HEK293 (cell line): ENCODE measurements around the gene TRPC4AP.

Experiments used
- EGR2 ChIP-seq: fragments of 450-650 bp; formaldehyde crosslinking; IDR thresholded peaks from 2 replicates; pipeline ENCODE4 v1.5.1; 2016; ENCODE audit warnings: low read depth, missing biosample characterization, missing genetic modification characterization
- GLI4 ChIP-seq: fragments of 450-650 bp; formaldehyde crosslinking; IDR thresholded peaks from 2 replicates; pipeline ENCODE4 v1.5.1; 2016; ENCODE audit warnings: missing biosample characterization, missing genetic modification characterization
- HOXC10 ChIP-seq: sonication (generic); formaldehyde crosslinking; IDR thresholded peaks from 2 replicates; pipeline ENCODE4 v1.8.1; 2023; ENCODE audit warnings: mild to moderate bottlenecking, missing genetic modification reagents
- KLF10 ChIP-seq: fragments of 450-650 bp; IDR thresholded peaks from 2 replicates; pipeline ENCODE4 v1.5.1; 2018; ENCODE audit warnings: missing biosample characterization, mild to moderate bottlenecking, missing genetic modification characterization
- MEIS1 ChIP-seq: sonication (generic); formaldehyde crosslinking; IDR thresholded peaks from 2 replicates; pipeline ENCODE4 v1.8.1; 2022; ENCODE audit warnings: missing genetic modification reagents, mild to moderate bottlenecking, borderline replicate concordance
- PRDM1 ChIP-seq: fragments of 450-650 bp; formaldehyde crosslinking; IDR thresholded peaks from 2 replicates; pipeline ENCODE4; 2016; ENCODE audit warnings: missing biosample characterization, missing genetic modification characterization
- PRDM2 ChIP-seq: fragments of 450-650 bp; formaldehyde crosslinking; IDR thresholded peaks from 2 replicates; pipeline ENCODE4 v1.5.1; 2016; ENCODE audit warnings: missing biosample characterization, missing genetic modification characterization, borderline replicate concordance
- SP2 ChIP-seq: fragments of 450-650 bp; formaldehyde crosslinking; IDR thresholded peaks from 2 replicates; pipeline ENCODE4 v1.5.1; 2016; ENCODE audit warnings: missing biosample characterization, missing genetic modification characterization
- TSHZ1 ChIP-seq: fragments of 450-650 bp; formaldehyde crosslinking; IDR thresholded peaks from 2 replicates; pipeline ENCODE4 v1.5.1; 2016; ENCODE audit warnings: missing biosample characterization, missing genetic modification characterization, borderline replicate concordance
- ZBTB21 ChIP-seq: fragments of 450-650 bp; formaldehyde crosslinking; IDR thresholded peaks from 2 replicates; pipeline ENCODE4 v1.5.1; 2017; ENCODE audit warnings: missing biosample characterization, missing genetic modification characterization
- ZEB2 ChIP-seq: fragments of 450-650 bp; formaldehyde crosslinking; IDR thresholded peaks from 2 replicates; pipeline ENCODE4 v1.5.1; 2016; ENCODE audit warnings: missing biosample characterization, missing genetic modification characterization
- ZFP3 ChIP-seq: fragments of 450-650 bp; formaldehyde crosslinking; IDR thresholded peaks from 2 replicates; pipeline ENCODE4 v1.5.1; 2016; ENCODE audit warnings: low read depth, missing biosample characterization, missing genetic modification characterization
- ZFP69B ChIP-seq: fragments of 450-650 bp; formaldehyde crosslinking; IDR thresholded peaks from 2 replicates; pipeline ENCODE4 v1.5.1; 2016; ENCODE audit warnings: missing biosample characterization, missing genetic modification characterization
- ZNF133 ChIP-seq: fragments of 450-650 bp; formaldehyde crosslinking; IDR thresholded peaks from 2 replicates; pipeline ENCODE4 v1.5.1; 2016; ENCODE audit warnings: missing biosample characterization, missing genetic modification characterization
- ZNF221 ChIP-seq: fragments of 450-650 bp; formaldehyde crosslinking; IDR thresholded peaks from 2 replicates; pipeline ENCODE4 v1.5.1; 2017; ENCODE audit warnings: missing biosample characterization, missing genetic modification characterization, borderline replicate concordance
- ZNF223 ChIP-seq: fragments of 450-650 bp; formaldehyde crosslinking; IDR thresholded peaks from 2 replicates; pipeline ENCODE4 v1.5.1; 2016; ENCODE audit warnings: missing biosample characterization, missing genetic modification characterization
- ZNF274 ChIP-seq, 2 experiments: fragments of 200-500 bp in 1 of 2; fragments of 450-650 bp in 1 of 2; sonication (Bioruptor generic) in 1 of 2; formaldehyde crosslinking in 1 of 2; IDR thresholded peaks; 2 replicates each; pipeline versions ENCODE4 v1.5.1 to v1.6.1; 2014 to 2016; ENCODE audit warnings: borderline replicate concordance in 1 of 2, inconsistent platforms in 1 of 2, low read length in 1 of 2, missing biosample characterization in 1 of 2, missing genetic modification characterization in 1 of 2
- ZNF302 ChIP-seq: fragments of 450-650 bp; formaldehyde crosslinking; IDR thresholded peaks from 2 replicates; pipeline ENCODE4 v1.5.1; 2016; ENCODE audit warnings: missing biosample characterization, missing genetic modification characterization, low read depth
- ZNF341 ChIP-seq: fragments of 450-650 bp; formaldehyde crosslinking; IDR thresholded peaks from 2 replicates; pipeline ENCODE4; 2016; ENCODE audit warnings: low read depth, missing biosample characterization, missing genetic modification characterization
- ZNF529 ChIP-seq: fragments of 450-650 bp; formaldehyde crosslinking; IDR thresholded peaks from 2 replicates; pipeline ENCODE4 v1.5.1; 2017; ENCODE audit warnings: missing genetic modification characterization, missing biosample characterization; ENCODE audit not compliant: insufficient replicate concordance
- ZNF571 ChIP-seq: fragments of 450-650 bp; formaldehyde crosslinking; IDR thresholded peaks from 2 replicates; pipeline ENCODE4 v1.5.0; 2017; ENCODE audit warnings: missing biosample characterization, missing genetic modification characterization
- ZNF580 ChIP-seq: fragments of 450-650 bp; formaldehyde crosslinking; IDR thresholded peaks from 2 replicates; pipeline ENCODE4 v1.5.1; 2016; ENCODE audit warnings: missing biosample characterization, missing genetic modification characterization
- ZNF660 ChIP-seq: fragments of 450-650 bp; IDR thresholded peaks from 2 replicates; pipeline ENCODE4 v1.5.1; 2018; ENCODE audit warnings: missing biosample characterization, mild to moderate bottlenecking, missing genetic modification characterization
- ZNF747 ChIP-seq: fragments of 450-650 bp; formaldehyde crosslinking; IDR thresholded peaks from 2 replicates; pipeline ENCODE4 v1.5.1; 2016; ENCODE audit warnings: missing biosample characterization, missing genetic modification characterization
- ZNF830 ChIP-seq: fragments of 450-650 bp; IDR thresholded peaks from 2 replicates; pipeline ENCODE4 v1.5.0; 2018; ENCODE audit warnings: missing biosample characterization, missing genetic modification characterization, low read depth, mild to moderate bottlenecking, moderate library complexity
- ZSCAN30 ChIP-seq: fragments of 450-650 bp; IDR thresholded peaks from 2 replicates; pipeline ENCODE4 v1.5.1; 2018; ENCODE audit warnings: missing biosample characterization, mild to moderate bottlenecking, missing genetic modification characterization, moderate library complexity
- ZSCAN5A ChIP-seq: fragments of 450-650 bp; formaldehyde crosslinking; IDR thresholded peaks from 2 replicates; pipeline ENCODE4 v1.5.1; 2016; ENCODE audit warnings: missing biosample characterization, missing genetic modification characterization
- TF ChIP-seq, protein P1 (sequence below): fragments of 450-650 bp; formaldehyde crosslinking; IDR thresholded peaks from 2 replicates; pipeline ENCODE4 v1.5.1; 2017; ENCODE audit warnings: missing biosample characterization, missing genetic modification characterization

TRPC4AP gene

DNA sequence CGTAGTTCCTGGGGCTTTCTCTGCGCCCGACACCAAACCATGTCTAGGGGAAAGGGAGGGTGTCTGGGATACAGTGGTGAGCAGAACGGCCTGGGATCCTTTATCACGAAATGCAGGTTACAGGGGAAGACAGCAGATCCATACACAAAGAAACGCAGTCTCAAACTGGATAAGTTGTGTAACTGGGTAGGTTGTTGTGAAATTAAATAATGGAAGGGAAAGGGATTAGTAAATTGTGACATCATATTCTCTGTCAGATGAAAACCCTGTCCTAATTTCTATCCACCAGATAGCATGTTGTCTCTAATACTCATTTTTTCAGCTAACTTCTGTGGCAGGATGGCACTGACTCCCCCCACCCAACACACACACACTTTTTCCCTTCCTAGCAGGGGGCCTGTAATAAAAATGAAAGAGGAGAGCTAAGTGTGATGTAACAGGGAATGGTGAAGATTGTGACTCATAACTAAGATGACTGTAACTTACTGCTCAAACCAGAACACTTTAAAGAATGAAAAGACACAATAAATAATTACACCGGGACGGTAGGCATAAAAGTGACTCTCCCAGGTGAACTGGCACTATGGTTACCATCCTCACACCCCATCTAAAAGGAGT, 769 bp upstream of the TRPC4AP start (continued):
- peak; percentile 77 for TF ChIP-seq PRDM1 (tag by site-specific recombination)
- TF ChIP-seq ZNF529, result no peak
- no peak for TF ChIP-seq ZNF302 (tag by site-specific recombination)
- TF ChIP-seq ZNF341 (tag by site-specific recombination), result no peak
- no peak for TF ChIP-seq ZNF221 (tag by site-specific recombination)
- no peak for TF ChIP-seq EGR2 (tag by site-specific recombination)
- no peak for TF ChIP-seq GLI4 (tag by site-specific recombination)
- peak; percentile 24; the same call in 1 of the 2 replicates for TF ChIP-seq KLF10 (tag by site-specific recombination)
- TF ChIP-seq MEIS1 (CRISPR knock-in tag), result no peak
- TF ChIP-seq SP2 (tag by site-specific recombination), result 0 out of 2 replicates have a peak, but pooled peaks have one; percentile 3
- no peak for TF ChIP-seq ZNF747 (tag by site-specific recombination)
- peak; percentile 56; the same call in 1 of the 2 replicates for TF ChIP-seq TSHZ1
- TF ChIP-seq ZNF660 (tag by site-specific recombination), result 0 out of 2 replicates have a peak, but pooled peaks have one; percentile 41
- no peak for TF ChIP-seq ZNF223 (tag by site-specific recombination)
- TF ChIP-seq ZNF274 (IDR thresholded peaks at IDR 0.05; ENCODE audit: low read length), result no peak
- TF ChIP-seq ZNF274 (tag by site-specific recombination; IDR thresholded peaks at IDR 0.05; ENCODE audit: borderline replicate concordance), result no peak
- TF ChIP-seq ZEB2 (tag by site-specific recombination), result peak; percentile 62
- TF ChIP-seq ZFP3 (tag by site-specific recombination), result no peak
- no peak for TF ChIP-seq ZNF133 (tag by site-specific recombination)
- TF ChIP-seq HOXC10, result no peak
- 0 out of 2 replicates have a peak, but pooled peaks have one; percentile 49 for TF ChIP-seq ZSCAN30 (tag by site-specific recombination)
- no peak for TF ChIP-seq PRDM2
- no peak for TF ChIP-seq ZFP69B (tag by site-specific recombination)
- TF ChIP-seq ZNF580 (tag by site-specific recombination), result no peak
- TF ChIP-seq ZBTB21 (tag by site-specific recombination), result peak; percentile 84
- no peak for TF ChIP-seq ZSCAN5A (tag by site-specific recombination)
- no peak for TF ChIP-seq ZNF830
- no peak for TF ChIP-seq ZNF571 (tag by site-specific recombination)
- TF ChIP-seq, protein P1, sequence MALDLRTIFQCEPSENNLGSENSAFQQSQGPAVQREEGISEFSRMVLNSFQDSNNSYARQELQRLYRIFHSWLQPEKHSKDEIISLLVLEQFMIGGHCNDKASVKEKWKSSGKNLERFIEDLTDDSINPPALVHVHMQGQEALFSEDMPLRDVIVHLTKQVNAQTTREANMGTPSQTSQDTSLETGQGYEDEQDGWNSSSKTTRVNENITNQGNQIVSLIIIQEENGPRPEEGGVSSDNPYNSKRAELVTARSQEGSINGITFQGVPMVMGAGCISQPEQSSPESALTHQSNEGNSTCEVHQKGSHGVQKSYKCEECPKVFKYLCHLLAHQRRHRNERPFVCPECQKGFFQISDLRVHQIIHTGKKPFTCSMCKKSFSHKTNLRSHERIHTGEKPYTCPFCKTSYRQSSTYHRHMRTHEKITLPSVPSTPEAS (tag by site-specific recombination), result no peak; the same call in 1 of the 2 replicates
